H1 (cell line): ENCODE data around the gene OCSTAMP. TPM values are rescaled to one million over a fixed set of nuclear protein-coding genes. Genes with fewer than 3 reads are reported as not detected.

Experiments
- CTCF ChIA-PET: fragments of 300-600 bp; sonication (Branson Sonifier 250); formaldehyde crosslinking; loops from one replicate; lab custom pipeline; 2021; ENCODE audit not compliant: partially characterized antibody; lab: Charles Lee
- POLR2A ChIA-PET: fragments of 300-600 bp; sonication (Branson Sonifier 250); formaldehyde crosslinking; loops from one replicate; lab custom pipeline; 2021; ENCODE audit warnings: inconsistent platforms; ENCODE audit not compliant: partially characterized antibody; lab: Charles Lee
- DNase-seq, 2 experiments: peaks; one replicate each; pipeline versions ENCODE4 v3.0.0 to v3.0.0-alpha.2; 2010 to 2022; ENCODE audit warnings: low spot score in 2 of 2, low read depth in 1 of 2, mixed read lengths in 1 of 2
- FAIRE-seq: peaks from 2 replicates; lab custom pipeline; 2011; peaks lifted over from hg19 to GRCh38; lab: Jason Lieb, UNC
- H2AFZ ChIP-seq: 2 replicates; pipeline ENCODE4 v1.8.1; 2012; ENCODE audit warnings: low read length, inconsistent platforms
- H2AK5ac ChIP-seq: 2 replicates; pipeline ENCODE4 v1.6.1; 2013; ENCODE audit warnings: low read depth, low read length
- H2BK120ac ChIP-seq: replicated peaks from 2 replicates; pipeline ENCODE3; 2013; ENCODE audit warnings: low read depth, low read length, inconsistent platforms
- H2BK12ac ChIP-seq: 2 replicates; pipeline ENCODE4 v1.6.1; 2013; ENCODE audit warnings: low read depth, low read length
- H2BK15ac ChIP-seq: 2 replicates; pipeline ENCODE4 v1.6.1; 2013; ENCODE audit warnings: low read length
- H2BK20ac ChIP-seq: 2 replicates; pipeline ENCODE4 v1.6.1; 2013; ENCODE audit warnings: low read length
- H2BK5ac ChIP-seq: 2 replicates; pipeline ENCODE4 v1.6.1; 2013; ENCODE audit warnings: low read depth, low read length
- H3K14ac ChIP-seq: 2 replicates; pipeline ENCODE4 v1.6.1; 2013; ENCODE audit warnings: inconsistent platforms; ENCODE audit not compliant: insufficient read length
- H3K18ac ChIP-seq: 2 replicates; pipeline ENCODE4 v1.6.1; 2013; ENCODE audit warnings: low read length; ENCODE audit errors: extremely low read depth
- H3K23ac ChIP-seq: 2 replicates; pipeline ENCODE4 v1.6.1; 2013; ENCODE audit warnings: inconsistent platforms; ENCODE audit not compliant: insufficient read length
- H3K23me2 ChIP-seq: 2 replicates; pipeline ENCODE4 v1.6.1; 2013; ENCODE audit warnings: low read depth, low read length
- H3K27ac ChIP-seq: 2 replicates; pipeline ENCODE4 v1.6.1; 2011; ENCODE audit warnings: low read depth, low read length, inconsistent platforms
- H3K27me3 ChIP-seq, 4 experiments: replicated peaks in 1 of 4; 1 replicate in 1 of 4; 2 replicates in 3 of 4; pipeline versions ENCODE4 v1.6.1 to v1.8.1; 2011 to 2013; ENCODE audit warnings: low read length in 3 of 4, mild to moderate bottlenecking in 3 of 4, inconsistent platforms in 2 of 4, mixed read lengths in 2 of 4, moderate library complexity in 1 of 4; ENCODE audit not compliant: control insufficient read depth in 3 of 4, insufficient read depth in 3 of 4; ENCODE audit errors: extremely low read depth in 1 of 4
- H3K36me3 ChIP-seq, 4 experiments: 2 replicates each; pipeline versions ENCODE4 v1.6.1 to v1.8.1; 2011 to 2013; ENCODE audit warnings: mild to moderate bottlenecking in 4 of 4, low read length in 3 of 4, moderate library complexity in 2 of 4, control low read depth in 1 of 4, inconsistent platforms in 1 of 4; ENCODE audit not compliant: insufficient read depth in 4 of 4, control insufficient read depth in 2 of 4
- H3K4ac ChIP-seq: replicated peaks from 2 replicates; pipeline ENCODE3; 2013; ENCODE audit warnings: low read length, low read depth, mixed read lengths, inconsistent platforms; ENCODE audit not compliant: insufficient read length
- H3K4me1 ChIP-seq, 4 experiments: replicated peaks in 1 of 4; 1 replicate in 1 of 4; 2 replicates in 3 of 4; pipeline versions ENCODE4 v1.6.1 to v1.8.1; 2011 to 2013; ENCODE audit warnings: low read length in 3 of 4, inconsistent platforms in 2 of 4, mixed read lengths in 1 of 4; ENCODE audit not compliant: insufficient read depth in 4 of 4, control insufficient read depth in 3 of 4
- H3K4me2 ChIP-seq, 2 experiments: 2 replicates each; pipeline versions ENCODE4 v1.6.1 to v1.8.1; 2011 to 2013; ENCODE audit warnings: low read depth in 2 of 2, low read length in 2 of 2, control low read depth in 1 of 2, inconsistent platforms in 1 of 2, mild to moderate bottlenecking in 1 of 2; ENCODE audit not compliant: insufficient read depth in 1 of 2
- H3K4me3 ChIP-seq, 4 experiments: fragments of 200-600, 300-600 bp in 1 of 4; sonication (generic), shearing (Covaris generic), sonication (Bioruptor Twin) in 1 of 4; 2 replicates each; pipeline versions ENCODE4 v1.5.1 to v1.8.1; 2011 to 2016; ENCODE audit warnings: low read length in 4 of 4, low read depth in 3 of 4, control low read depth in 2 of 4, inconsistent platforms in 2 of 4, mild to moderate bottlenecking in 2 of 4, mixed read lengths in 1 of 4, moderate library complexity in 1 of 4; ENCODE audit not compliant: insufficient read depth in 2 of 4; ENCODE audit errors: extremely low read depth in 1 of 4
- H3K56ac ChIP-seq: replicated peaks from 2 replicates; pipeline ENCODE3; 2013; ENCODE audit warnings: low read depth, mild to moderate bottlenecking, mixed read lengths, low read length, inconsistent platforms; ENCODE audit not compliant: insufficient read length
- H3K79me1 ChIP-seq: 2 replicates; pipeline ENCODE4 v1.6.1; 2013; ENCODE audit warnings: low read depth, low read length, control low read depth
- H3K79me2 ChIP-seq, 2 experiments: 2 replicates each; pipeline versions ENCODE4 v1.6.1 to v1.8.1; 2012 to 2013; ENCODE audit warnings: low read length in 2 of 2, mild to moderate bottlenecking in 2 of 2, inconsistent platforms in 1 of 2; ENCODE audit not compliant: insufficient read depth in 2 of 2, control insufficient read depth in 1 of 2
- H3K9ac ChIP-seq, 4 experiments: replicated peaks in 1 of 4; 1 replicate in 1 of 4; 2 replicates in 3 of 4; pipeline versions ENCODE4 v1.6.1 to v1.8.1; 2011 to 2013; ENCODE audit warnings: low read depth in 3 of 4, low read length in 3 of 4, control low read depth in 2 of 4, mild to moderate bottlenecking in 2 of 4, moderate library complexity in 2 of 4, inconsistent platforms in 1 of 4; ENCODE audit errors: extremely low read depth in 1 of 4
- H3K9me3 ChIP-seq, 2 experiments: 2 replicates each; pipeline versions ENCODE4 v1.6.1 to v1.8.1; 2012 to 2013; ENCODE audit warnings: mild to moderate bottlenecking in 2 of 2, moderate library complexity in 2 of 2, control low read depth in 1 of 2, inconsistent platforms in 1 of 2, low read depth in 1 of 2, low read length in 1 of 2, mixed read lengths in 1 of 2; ENCODE audit not compliant: insufficient read depth in 2 of 2
- H4K20me1 ChIP-seq, 2 experiments: replicated peaks in 1 of 2; 2 replicates each; pipeline versions ENCODE3 to v1.8.1; 2011 to 2013; ENCODE audit warnings: inconsistent platforms in 2 of 2, low read length in 2 of 2, mild to moderate bottlenecking in 1 of 2; ENCODE audit not compliant: insufficient read depth in 2 of 2, control insufficient read depth in 1 of 2
- H4K5ac ChIP-seq: 2 replicates; pipeline ENCODE4 v1.6.1; 2013; ENCODE audit warnings: low read length, low read depth, mixed read lengths, inconsistent platforms; ENCODE audit not compliant: insufficient read length
- H4K8ac ChIP-seq: 2 replicates; pipeline ENCODE4 v1.8.0; 2013; ENCODE audit warnings: mild to moderate bottlenecking, moderate library complexity, low read length, inconsistent platforms; ENCODE audit not compliant: insufficient read depth; ENCODE audit errors: extremely low read depth
- H4K91ac ChIP-seq: replicated peaks from 2 replicates; pipeline ENCODE3; 2013; ENCODE audit warnings: low read length, mixed read lengths, inconsistent platforms; ENCODE audit not compliant: insufficient read length
- CHD1 ChIP-seq: IDR thresholded peaks from 2 replicates; pipeline ENCODE4 v1.6.1; 2012; ENCODE audit warnings: low read depth, low read length, improper control_type of control experiment
- GTF2F1 ChIP-seq: IDR thresholded peaks from 2 replicates; pipeline ENCODE4 v1.6.1; 2012; ENCODE audit warnings: low read depth, low read length, improper control_type of control experiment, borderline replicate concordance
- TEAD4 ChIP-seq: IDR thresholded peaks from 2 replicates; pipeline ENCODE4 v1.6.1; 2012; ENCODE audit warnings: low read depth, low read length, inconsistent platforms, mixed read lengths
- WGBS, 2 experiments: shearing (Covaris generic) in 1 of 2; methylation state at CpG; one replicate each; pipeline versions ENCODE4 v1.1.6 to v1.1.7; 2013 to 2015; ENCODE audit warnings: low lambda C conversion rate in 2 of 2, mixed read lengths in 2 of 2, inconsistent platforms in 1 of 2, low coverage in 1 of 2, missing lambda C conversion rate in 1 of 2; ENCODE audit not compliant: insufficient replicate concordance in 2 of 2, insufficient coverage in 1 of 2, insufficient read length in 1 of 2; ENCODE audit errors: extremely low coverage in 1 of 2, missing lambda C conversion rate in 1 of 2; 5-methylcytosine and 5-hydroxymethylcytosine counted together
- polyA plus RNA-seq, 7 experiments: library from polyadenylated mRNA; depleted of rRNA in 3 of 7; stranded (reverse) in 5 of 7; unstranded in 2 of 7; fragments of >200 nt in 5 of 7; fragments of 200-250 nt in 2 of 7; gene quantifications; 1 replicate in 5 of 7; 2 replicates in 1 of 7; 4 replicates in 1 of 7; pipeline versions ENCODE4 v1.2.1 to v1.2.3, GENCODE V29; 2011 to 2013; ENCODE audit warnings: missing spikeins in 2 of 7, mixed read lengths in 2 of 7
- total RNA-seq: library from RNA; stranded (reverse); fragmentation: NEBNext Ultra II Directional; extraction: Animal tissue kit (Norgen Biotek cat#: 25700); gene quantifications from 2 replicates; pipeline ENCODE4 v1.2.1, GENCODE V29; 2021

Gene OCSTAMP
- total and polyA plus RNA-seq, 2 of the 8 experiments (the other 6 are each of a cell fraction or from before 2014, with no cell fraction given) = 0.09 to 0.13 TPM

- H3K14ac ChIP-seq = no peak overlapping the region
- no peaks in the 10 kb centered on the region for H3K36me3 ChIP-seq
- POLR2A ChIA-PET = no interaction called here
- H3K56ac ChIP-seq = no peak overlapping the region
- no peak overlapping the region for H2BK15ac ChIP-seq
- no peaks in the 10 kb centered on the region for H3K27me3 ChIP-seq
- H2AFZ ChIP-seq = no peak overlapping the region
- H3K23me2 ChIP-seq = no peaks in the 10 kb centered on the region
- no peak overlapping the region for H4K5ac ChIP-seq
- H4K91ac ChIP-seq = no peak overlapping the region
- H2BK5ac ChIP-seq = no peak overlapping the region
- no peak overlapping the region for H4K8ac ChIP-seq
- TF ChIP-seq CHD1 = no peak
- TF ChIP-seq TEAD4 = no peak
- no peak for TF ChIP-seq GTF2F1
- TF ChIP-seq, all 59 proteins: peak for 0
- Histone ChIP-seq H3K4me2 (no peak overlapping the region), H3K9me3 (no peaks in the 10 kb centered on the region), H2BK20ac (no peak overlapping the region), H3K4me1 (peaks cover 0 to 5% (median 2%) of the 10 kb centered on the region in 4 experiments; a peak in 2 of 7 replicates), H2BK120ac (no peak overlapping the region), H3K79me1 (no peaks in the 10 kb centered on the region), H2BK12ac (no peak overlapping the region), H3K9ac (no peak overlapping the region), H3K27ac (no peak overlapping the region), H3K18ac (no peak overlapping the region), H3K4ac (no peak overlapping the region), H3K23ac (no peak overlapping the region), H3K4me3 (no peak overlapping the region), H3K79me2 (no peaks in the 10 kb centered on the region), H4K20me1 (no peaks in the 10 kb centered on the region), H2AK5ac (no peak overlapping the region)
- CTCF ChIA-PET = interaction anchor here (2.0 to 7.3 kb wide), 4 partner anchors 8 to 138 kb away, joined by 8 to 48 read pairs (median 21); partner anchors contain the start of gene OCSTAMP
- DNase-seq (no peak), FAIRE-seq (no peak)
- WGBS, 2 experiments = 67% methylated on average over 4 of the region's 4 CpGs; no CpG with 5 or more reads in 1 of the 2 experiments
These were observed 7.4 kb downstream of the OCSTAMP start for GRCh38 chr20:46543033-46543432.
